GM23338 (cell line): Measurements from ENCODE around the gene ATXN2. TPM values are rescaled to one million over a fixed set of nuclear protein-coding genes. Genes with fewer than 3 reads are reported as not detected.

Source experiments
- ATAC-seq: fragments of 200-7000 bp; cut with Tn5 transposase; 3 replicates; pipeline ENCODE4 v1.9.1; 2020
- DNase-seq: peaks from one replicate; pipeline ENCODE4 v3.0.0-alpha.2; 2015; ENCODE audit warnings: low spot score
- H2AFZ ChIP-seq: fragments of 200-600 bp; sonication (generic); 2 replicates; pipeline ENCODE4 v1.8.0; 2016; ENCODE audit warnings: antibody characterized with exemption, mild to moderate bottlenecking, moderate library complexity
- H3F3A ChIP-seq: fragments of 200-600 bp; sonication (generic); replicated peaks from 2 replicates; pipeline ENCODE4 v1.8.0; 2017; ENCODE audit warnings: antibody characterized with exemption, mixed run types, low read depth
- H3K27ac ChIP-seq: fragments of 200-600 bp; sonication (generic); 2 replicates; pipeline ENCODE4 v1.6.1; 2016; ENCODE audit warnings: low read depth
- H3K27me3 ChIP-seq: fragments of 200-600 bp; sonication (generic); 2 replicates; pipeline ENCODE4 v1.8.0; 2016; ENCODE audit warnings: mild to moderate bottlenecking, mixed run types, moderate library complexity; ENCODE audit not compliant: insufficient read depth
- H3K36me3 ChIP-seq: fragments of 200-600 bp; sonication (generic); 2 replicates; pipeline ENCODE4 v1.8.0; 2016; ENCODE audit warnings: mild to moderate bottlenecking; ENCODE audit not compliant: insufficient read depth
- H3K4me1 ChIP-seq: fragments of 200-600 bp; sonication (generic); 2 replicates; pipeline ENCODE4 v1.8.0; 2016; ENCODE audit warnings: mild to moderate bottlenecking, moderate library complexity; ENCODE audit not compliant: insufficient read depth
- H3K4me2 ChIP-seq: fragments of 200-600 bp; sonication (generic); 2 replicates; pipeline ENCODE4 v1.7.1; 2017; ENCODE audit warnings: mixed run types
- H3K4me3 ChIP-seq: fragments of 200-600 bp; sonication (generic); 2 replicates; pipeline ENCODE4 v1.6.1; 2016; ENCODE audit warnings: mixed run types
- H3K79me2 ChIP-seq: fragments of 200-600 bp; sonication (generic); replicated peaks from 2 replicates; pipeline ENCODE4 v1.8.0; 2017; ENCODE audit warnings: mild to moderate bottlenecking; ENCODE audit not compliant: insufficient read depth
- H3K9me2 ChIP-seq: fragments of 200-600 bp; sonication (generic); 2 replicates; pipeline ENCODE4 v1.8.0; 2017; ENCODE audit not compliant: insufficient read depth
- H4K20me1 ChIP-seq: fragments of 200-600 bp; sonication (generic); replicated peaks from 2 replicates; pipeline ENCODE4 v1.8.0; 2017; ENCODE audit warnings: mild to moderate bottlenecking; ENCODE audit not compliant: insufficient read depth
- H3K27ac Mint-ChIP-seq: 2 replicates; pipeline ENCODE4 v1.8.0; 2020; ENCODE audit warnings: inconsistent platforms, mild to moderate bottlenecking, moderate library complexity, mixed read lengths
- H3K27me3 Mint-ChIP-seq: 3 replicates; pipeline ENCODE4 v1.8.0; 2022; ENCODE audit warnings: low read depth, mild to moderate bottlenecking, moderate library complexity, mixed read lengths, inconsistent platforms; ENCODE audit not compliant: insufficient read depth, poor library complexity
- H3K36me3 Mint-ChIP-seq: 3 replicates; pipeline ENCODE4 v1.8.0; 2021; ENCODE audit warnings: low read depth, mild to moderate bottlenecking, inconsistent platforms, moderate library complexity, mixed read lengths
- H3K4me1 Mint-ChIP-seq: 3 replicates; pipeline ENCODE4 v1.8.0; 2020; ENCODE audit warnings: mild to moderate bottlenecking, inconsistent platforms, mixed read lengths
- H3K4me3 Mint-ChIP-seq: 3 replicates; pipeline ENCODE4 v1.8.0; 2021; ENCODE audit warnings: moderate library complexity, mild to moderate bottlenecking, inconsistent platforms, mixed read lengths
- H3K9me3 Mint-ChIP-seq: 3 replicates; pipeline ENCODE4 v1.8.0; 2020; ENCODE audit warnings: moderate library complexity, mild to moderate bottlenecking, inconsistent platforms, mixed read lengths
- CREB1 ChIP-seq: fragments of 250-450 bp; sonication (Bioruptor Pico); IDR thresholded peaks from 2 replicates; pipeline ENCODE4 v1.5.0; 2020; ENCODE audit warnings: low read depth, mild to moderate bottlenecking, moderate library complexity
- EZH2 ChIP-seq: fragments of 200-600 bp; sonication (generic); IDR thresholded peaks from one replicate; pipeline ENCODE4 v1.8.0; 2017; ENCODE audit warnings: antibody characterized with exemption, mild to moderate bottlenecking, low read depth; ENCODE audit not compliant: unreplicated experiment
- EZH2phosphoT487 ChIP-seq: fragments of 200-600 bp; sonication (generic); IDR thresholded peaks from one replicate; pipeline ENCODE4 v1.8.1; 2018; ENCODE audit warnings: antibody characterized with exemption; ENCODE audit not compliant: unreplicated experiment
- JUNB ChIP-seq: IDR thresholded peaks from one replicate; pipeline ENCODE4 v1.6.1; 2016; ENCODE audit warnings: antibody characterized with exemption; ENCODE audit not compliant: unreplicated experiment
- NANOG ChIP-seq: IDR thresholded peaks from 2 replicates; pipeline ENCODE4 v1.6.1; 2016; ENCODE audit warnings: antibody characterized with exemption, borderline replicate concordance
- REST ChIP-seq: IDR thresholded peaks from one replicate; pipeline ENCODE4 v1.6.1; 2018; ENCODE audit warnings: antibody characterized with exemption; ENCODE audit not compliant: unreplicated experiment
- ZNF114 ChIP-seq: fragments of 250-450 bp; sonication (Bioruptor Pico); IDR thresholded peaks from 2 replicates; pipeline ENCODE4 v1.5.0; 2020; ENCODE audit warnings: mild to moderate bottlenecking, moderate library complexity
- polyA plus RNA-seq: library from polyadenylated mRNA; unstranded; fragments of >200 nt; fragmentation: Nextera tagmentation; extraction: Ambion mirVana; gene quantifications from 2 replicates; pipeline ENCODE4 v1.2.1, GENCODE V29; 2016
- total RNA-seq: library from RNA; depleted of rRNA; stranded (reverse); fragments of >200 nt; shearing (Covaris generic); gene quantifications from 2 replicates; pipeline ENCODE4 v1.2.3, GENCODE V29; 2014
- TF ChIP-seq, protein P1 (sequence below): IDR thresholded peaks from 2 replicates; pipeline ENCODE4 v1.6.1; 2016; ENCODE audit warnings: antibody characterized with exemption

ATXN2 gene
- total and polyA plus RNA-seq, 2 experiments from 2014 or later = 44.8 to 59.5 TPM

DNA sequence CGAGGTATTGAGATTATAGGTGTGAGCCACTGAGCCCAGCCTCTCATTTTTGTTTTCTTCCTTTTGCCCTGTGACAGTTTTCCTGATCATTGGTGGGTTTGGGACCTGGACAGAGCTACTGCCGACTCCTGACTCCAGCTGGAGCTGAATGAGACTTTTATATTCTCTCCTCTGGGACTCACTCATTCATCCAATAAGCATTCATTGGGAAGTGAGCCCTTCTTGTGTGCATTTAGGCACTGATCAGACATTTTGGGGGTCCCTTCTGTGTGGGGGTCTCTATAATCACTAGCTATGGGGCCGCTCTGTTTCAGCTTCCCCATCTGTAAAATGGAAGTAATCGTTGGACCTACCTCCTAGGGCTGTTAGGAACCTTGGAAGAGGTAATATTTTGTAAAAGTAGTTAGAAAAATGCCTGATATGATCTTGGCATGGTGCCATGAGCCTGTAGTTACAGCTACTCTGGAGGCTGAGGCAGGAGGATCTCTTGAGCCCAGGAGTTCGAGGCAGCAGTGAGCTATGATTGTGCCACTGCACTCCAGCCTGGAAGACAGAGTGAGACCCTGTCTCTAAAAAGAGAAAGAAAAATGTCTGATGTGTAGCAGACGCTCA, 186.2 kb downstream of the ATXN2 start:
- H3K4me3 Mint-ChIP-seq = peak overlapping the region; percentile 14; the same call in 1 of the 3 replicates
- no peak for ATAC-seq

DNA sequence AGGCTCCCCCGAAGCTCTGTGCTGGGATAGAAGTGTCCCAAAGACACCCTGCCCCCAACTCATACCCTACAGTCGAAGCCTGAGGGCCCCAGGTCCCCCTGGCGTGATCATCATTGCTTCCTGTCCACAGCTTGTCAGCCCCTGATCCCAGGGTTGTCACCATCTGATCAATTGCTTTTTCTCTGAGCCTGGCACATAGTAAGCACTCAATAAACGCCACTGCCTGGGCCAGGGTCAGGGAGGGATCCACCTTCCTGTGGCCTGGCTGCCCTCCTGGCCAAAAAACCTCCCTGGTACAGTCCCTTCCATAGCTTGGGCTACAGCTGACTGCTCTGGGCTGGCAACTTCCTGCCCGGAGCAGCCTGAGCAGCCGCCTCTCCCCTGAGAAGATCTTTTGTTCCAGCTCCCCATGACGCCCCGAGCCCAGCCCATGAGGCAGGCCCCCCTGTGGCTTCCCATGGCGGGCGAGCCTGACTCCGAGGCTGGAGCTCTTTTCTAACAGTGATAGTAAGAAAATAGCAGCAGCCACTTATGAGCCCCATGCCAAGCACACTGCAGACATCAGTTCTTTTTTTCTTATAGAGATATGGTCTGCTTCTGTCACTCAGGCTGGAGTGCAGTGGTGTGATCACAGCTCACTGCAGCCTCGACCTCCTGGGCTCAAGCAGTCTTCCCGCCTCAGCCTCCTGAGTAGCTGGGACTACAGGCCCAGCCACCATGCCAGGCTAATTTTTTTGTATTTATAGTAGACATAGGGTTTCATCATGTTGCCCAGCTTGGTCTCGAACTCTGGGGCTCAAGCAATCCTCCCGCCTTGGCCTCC, 186.9 kb downstream of the ATXN2 start:
- peaks cover 47% of the 10 kb centered on the region for H4K20me1 ChIP-seq
- no peaks in the 10 kb centered on the region for H3K36me3 ChIP-seq
- ATAC-seq = peak; percentile 78
- H3K27me3 ChIP-seq = no peaks in the 10 kb centered on the region
- H3K4me1 ChIP-seq = peaks cover 71% of the 10 kb centered on the region
- no peaks in the 10 kb centered on the region for H3K9me3 Mint-ChIP-seq
- peaks cover 100% of the 10 kb centered on the region for H3K79me2 ChIP-seq
- H3K4me1 Mint-ChIP-seq = peaks cover 71% of the 10 kb centered on the region
- peak overlapping the region; percentile 94 for H3K27ac Mint-ChIP-seq
- DNase-seq = peak; percentile 81
- H3K4me3 Mint-ChIP-seq = peak overlapping the region; percentile 56
- no peak overlapping the region for H2AFZ ChIP-seq
- H3K27ac ChIP-seq = peak overlapping the region; percentile 90
- TF ChIP-seq, protein P1, sequence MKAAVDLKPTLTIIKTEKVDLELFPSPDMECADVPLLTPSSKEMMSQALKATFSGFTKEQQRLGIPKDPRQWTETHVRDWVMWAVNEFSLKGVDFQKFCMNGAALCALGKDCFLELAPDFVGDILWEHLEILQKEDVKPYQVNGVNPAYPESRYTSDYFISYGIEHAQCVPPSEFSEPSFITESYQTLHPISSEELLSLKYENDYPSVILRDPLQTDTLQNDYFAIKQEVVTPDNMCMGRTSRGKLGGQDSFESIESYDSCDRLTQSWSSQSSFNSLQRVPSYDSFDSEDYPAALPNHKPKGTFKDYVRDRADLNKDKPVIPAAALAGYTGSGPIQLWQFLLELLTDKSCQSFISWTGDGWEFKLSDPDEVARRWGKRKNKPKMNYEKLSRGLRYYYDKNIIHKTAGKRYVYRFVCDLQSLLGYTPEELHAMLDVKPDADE = 0 out of 2 replicates have a peak, but pooled peaks have one; percentile 14
- no peak for TF ChIP-seq ZNF114
- H3F3A ChIP-seq = 0 out of 2 replicates have a peak, but pooled peaks cover 11% of the 10 kb centered on the region
- H3K27me3 Mint-ChIP-seq = peaks cover 18% of the 10 kb centered on the region
- peak overlapping the region; percentile 26 for H3K4me3 ChIP-seq
- no peaks in the 10 kb centered on the region for H3K9me2 ChIP-seq
- H3K4me2 ChIP-seq = peak overlapping the region; percentile 69
- H3K36me3 Mint-ChIP-seq = peaks cover 14% of the 10 kb centered on the region

More for the DNA sequence above, 186.2 kb downstream of the ATXN2 start:
- H3K27ac ChIP-seq = peak overlapping the region; percentile 90
- Mint-ChIP-seq H3K27me3 (peaks cover 16% of the 10 kb centered on the region), H3K9me3 (no peaks in the 10 kb centered on the region), H3K27ac (peak overlapping the region; percentile 44), H3K4me1 (peaks cover 66% of the 10 kb centered on the region), H3K36me3 (peaks cover 18% of the 10 kb centered on the region)
- H3F3A ChIP-seq = peaks cover 11% of the 10 kb centered on the region; the same call in 1 of the 2 replicates
- H4K20me1 ChIP-seq = peaks cover 52% of the 10 kb centered on the region
- H3K27me3 ChIP-seq = no peaks in the 10 kb centered on the region
- H3K9me2 ChIP-seq = no peaks in the 10 kb centered on the region
- TF ChIP-seq EZH2phosphoT487 (no peak), EZH2 (no peak), REST (no peak), JUNB (no peak), NANOG (no peak), CREB1 (CRISPR knock-in tag) (no peak)
- H3K4me3 ChIP-seq = peak overlapping the region; percentile 26
- peaks cover 100% of the 10 kb centered on the region for H3K79me2 ChIP-seq
- no peaks in the 10 kb centered on the region for H3K36me3 ChIP-seq
- H3K4me2 ChIP-seq = peak overlapping the region; percentile 69
- no peak overlapping the region for H2AFZ ChIP-seq
- peaks cover 63% of the 10 kb centered on the region for H3K4me1 ChIP-seq
- DNase-seq = no peak
